GM18870 (cell line): ENCODE results near the gene TNXB.
"Not testable (repeated sequence)": the region's sequence is repeated elsewhere in the genome, so short reads cannot be mapped to it uniquely, and the experiment has no call there.

Experiments used
- ATAC-seq: cut with Tn5 transposase; IDR thresholded peaks from one replicate; pipeline ENCODE4 v1.9.1; 2021; ENCODE audit warnings: moderate library complexity; ENCODE audit not compliant: unreplicated experiment

TNXB gene

DNA sequence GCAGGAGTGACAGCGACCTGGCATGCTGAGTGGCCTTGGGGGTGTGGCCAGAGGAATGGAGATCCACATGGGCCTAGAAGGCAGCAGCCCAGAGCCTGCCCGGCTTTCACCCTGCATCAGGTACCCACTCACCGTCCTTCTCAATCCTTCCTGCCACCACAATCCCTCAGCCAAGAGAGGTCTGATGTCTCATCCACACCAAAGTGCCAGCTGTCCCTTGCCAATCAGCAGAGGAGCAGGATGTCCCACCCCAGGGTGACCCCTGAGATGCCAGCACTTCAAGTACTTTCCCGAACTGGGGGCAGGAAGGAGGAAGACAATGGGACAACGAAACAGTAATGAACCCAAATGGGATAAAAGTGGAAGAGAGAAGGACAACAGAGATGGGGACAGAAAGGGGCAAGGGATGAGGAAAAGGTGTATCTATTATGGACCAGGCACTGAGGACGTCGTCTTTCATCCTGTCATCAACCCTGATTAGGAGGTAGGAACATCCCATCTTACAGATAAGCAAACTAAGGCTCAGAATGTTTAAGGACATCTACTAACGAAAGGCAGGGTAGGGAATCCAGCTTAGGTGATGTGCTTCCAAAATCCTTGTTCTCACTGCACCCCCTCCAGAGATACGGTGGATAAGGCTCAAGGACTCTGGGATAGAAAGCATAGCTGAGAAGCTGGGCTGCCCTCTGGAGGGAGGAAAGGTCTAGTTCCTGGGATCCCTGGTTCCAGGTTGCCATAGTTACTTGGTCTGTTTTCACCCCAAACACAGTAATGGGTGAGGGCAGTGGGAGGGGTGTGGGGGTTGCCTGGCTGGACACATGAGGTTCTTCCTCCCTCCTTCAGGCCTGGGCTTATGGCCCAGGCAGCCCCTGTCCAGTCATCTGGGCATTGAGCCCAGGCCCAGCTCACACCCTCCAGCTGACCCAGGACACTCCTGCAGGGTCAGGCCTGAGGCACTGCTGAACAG, 4.5 kb upstream of the TNXB start:
- no peak for ATAC-seq

DNA sequence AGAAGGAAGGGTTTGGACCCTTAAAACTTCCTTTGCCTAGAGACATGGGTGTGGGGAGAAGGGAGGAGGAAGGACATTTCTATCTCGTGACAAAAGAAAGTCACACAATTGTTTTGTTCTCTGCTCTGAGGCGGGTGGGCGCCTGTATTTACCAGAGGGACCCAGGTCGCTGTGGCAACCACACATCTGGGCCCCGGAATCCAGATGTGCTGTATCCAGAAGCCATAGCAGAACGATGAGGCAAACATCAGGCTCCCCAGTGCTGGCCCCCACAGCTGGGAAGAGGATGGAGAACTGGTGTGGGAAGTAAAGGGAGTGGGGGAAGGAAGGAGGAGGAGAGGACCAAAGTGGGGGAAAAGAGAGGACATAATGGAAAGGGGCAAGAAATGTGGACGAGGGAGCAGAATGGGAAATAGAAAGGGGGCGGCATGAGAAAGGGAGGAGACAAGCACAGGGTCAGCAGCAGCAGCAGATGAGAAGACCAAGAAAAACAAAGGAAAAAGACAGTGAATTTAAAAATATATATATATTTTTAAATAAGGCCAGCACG, 3.4 kb upstream of the TNXB start:
- no peak for ATAC-seq

DNA sequence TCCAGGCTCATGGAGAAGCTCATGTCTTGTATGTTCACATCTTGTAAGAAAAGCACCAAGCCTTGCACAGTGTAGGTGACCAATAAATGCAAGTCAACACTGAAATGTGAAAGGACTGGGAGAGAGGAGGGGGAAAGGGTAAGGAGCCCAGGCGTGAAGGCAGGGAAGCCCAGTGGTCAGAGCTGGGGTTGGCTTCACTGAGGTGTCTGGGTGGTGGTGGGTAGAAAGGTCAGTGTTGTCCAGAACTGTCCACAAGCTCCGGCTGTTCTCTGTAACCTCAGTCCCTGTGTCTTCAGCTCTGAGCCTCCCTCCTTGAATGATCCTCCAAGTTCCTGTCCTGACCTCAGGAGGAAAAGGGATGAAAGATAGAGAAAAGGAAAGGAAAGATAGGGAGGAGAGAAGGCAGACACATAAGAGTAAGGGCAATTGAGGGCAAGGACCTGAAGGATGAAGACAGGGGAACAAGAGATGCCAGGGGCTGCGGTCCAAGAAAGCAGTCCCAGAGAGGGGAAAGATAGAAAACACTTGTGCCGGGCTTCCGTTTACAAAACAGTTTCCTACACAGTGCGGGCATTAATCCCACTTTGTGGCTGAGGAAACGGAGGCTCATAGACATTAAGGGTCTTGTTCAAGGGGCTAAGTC, 2.4 kb upstream of the TNXB start:
- ATAC-seq: no peak

DNA sequence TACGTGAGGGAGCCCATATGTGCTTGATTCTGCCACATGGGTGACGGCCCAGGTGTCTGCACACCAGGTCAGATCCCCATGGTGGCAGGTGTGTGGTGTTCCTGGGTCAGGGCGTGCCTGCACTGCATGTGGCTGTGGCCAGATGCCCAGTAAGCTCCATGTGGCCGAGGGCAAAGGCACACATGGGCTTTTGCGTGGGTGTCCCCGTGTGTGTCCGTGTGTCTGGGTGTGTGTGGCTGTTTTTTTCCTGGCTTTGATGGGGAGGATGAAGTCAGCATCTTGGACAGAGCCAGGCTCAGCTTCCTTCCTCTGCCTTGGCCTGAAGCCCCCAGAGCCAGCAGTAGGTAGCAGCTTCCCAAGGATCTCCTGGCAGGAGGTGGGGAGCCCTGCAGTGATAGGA, 1.5 kb upstream of the TNXB start:
- no peak for ATAC-seq

DNA sequence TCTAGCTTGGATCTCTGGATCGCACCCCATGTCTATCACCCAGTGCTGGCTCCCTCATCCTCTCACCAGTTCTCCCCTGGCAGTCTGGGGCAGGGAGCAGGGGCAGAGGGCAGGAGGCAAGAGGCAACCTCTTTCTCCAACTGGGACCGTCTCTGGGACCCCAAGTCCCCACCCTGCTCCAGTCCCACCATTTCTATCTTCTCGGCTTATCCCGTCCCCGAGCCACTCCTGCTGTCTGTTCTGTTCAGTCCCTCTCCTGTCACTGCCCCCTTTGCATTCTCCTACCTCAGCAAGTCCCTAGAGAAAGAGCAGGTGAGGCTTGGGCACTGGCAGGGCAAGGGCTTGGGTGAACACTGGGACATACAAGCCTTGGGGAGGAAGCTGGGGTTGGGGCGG, 625 bp upstream of the TNXB start:
- no peak for ATAC-seq

DNA sequence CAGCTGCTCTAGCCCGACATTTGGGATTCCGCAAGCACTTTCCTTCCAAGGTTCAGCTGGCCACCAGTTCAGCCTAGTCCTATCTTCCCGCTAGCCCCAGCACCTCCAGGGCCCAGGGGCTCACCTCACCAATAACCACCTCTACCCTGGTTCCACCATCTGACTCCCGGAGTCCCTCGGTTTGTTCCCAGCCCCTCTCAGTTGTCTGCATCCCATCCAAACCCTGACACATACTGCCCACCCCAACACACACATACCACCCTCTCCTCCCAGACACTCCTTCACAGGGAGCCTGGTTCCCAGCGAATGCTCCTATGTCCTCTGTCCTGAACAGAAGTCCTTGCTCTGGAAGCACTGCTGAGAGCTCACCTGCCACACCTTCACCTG, 418 bp downstream of the TNXB start:
- ATAC-seq: no peak

DNA sequence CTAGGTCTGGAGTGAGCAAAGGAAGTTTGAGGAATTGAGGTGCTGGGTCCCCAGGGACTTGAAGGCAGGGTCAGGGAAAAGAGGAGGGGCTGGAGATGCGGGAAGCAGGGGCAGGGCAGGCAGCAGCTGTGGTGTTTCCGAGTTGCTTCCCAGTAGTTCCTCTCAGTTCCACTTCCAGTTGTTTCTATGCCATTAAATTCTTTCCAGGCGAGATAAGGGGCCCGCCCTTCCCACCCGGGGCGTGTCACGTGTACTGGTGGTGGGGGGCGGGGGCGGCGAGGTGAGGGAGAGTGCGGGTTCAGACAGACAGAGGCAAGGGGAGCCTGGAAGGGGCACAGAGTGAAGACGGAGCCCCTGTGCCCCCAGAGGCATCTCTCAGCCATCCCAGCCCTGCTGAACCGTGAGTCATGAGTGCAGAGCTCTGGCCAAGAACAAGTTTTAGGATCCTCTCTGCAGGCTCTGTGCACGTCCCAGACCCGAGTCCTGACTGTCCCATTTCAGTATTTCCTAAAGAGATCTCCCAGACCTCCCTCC, 977 bp downstream of the TNXB start:
- no peak for ATAC-seq

DNA sequence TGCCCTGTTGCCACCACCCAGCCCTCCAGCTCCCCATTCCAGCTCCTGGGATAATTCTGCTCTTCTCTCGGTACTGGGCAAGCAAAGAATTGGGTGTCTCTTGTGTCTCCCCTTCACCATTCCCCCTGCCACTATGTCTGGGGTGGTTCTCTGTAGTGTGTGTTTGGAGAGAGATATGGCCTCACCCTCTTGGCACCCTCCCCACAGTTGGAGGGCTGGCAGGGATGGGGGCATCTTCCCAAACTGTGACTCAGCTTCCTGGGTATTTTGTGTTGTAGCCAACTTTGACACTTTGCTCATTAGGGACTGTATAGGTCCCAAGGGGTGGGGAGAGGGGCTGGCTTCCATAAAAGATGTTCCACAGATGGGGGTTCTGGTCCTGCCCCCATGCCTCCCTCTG, 1.7 kb downstream of the TNXB start:
- ATAC-seq: no peak

DNA sequence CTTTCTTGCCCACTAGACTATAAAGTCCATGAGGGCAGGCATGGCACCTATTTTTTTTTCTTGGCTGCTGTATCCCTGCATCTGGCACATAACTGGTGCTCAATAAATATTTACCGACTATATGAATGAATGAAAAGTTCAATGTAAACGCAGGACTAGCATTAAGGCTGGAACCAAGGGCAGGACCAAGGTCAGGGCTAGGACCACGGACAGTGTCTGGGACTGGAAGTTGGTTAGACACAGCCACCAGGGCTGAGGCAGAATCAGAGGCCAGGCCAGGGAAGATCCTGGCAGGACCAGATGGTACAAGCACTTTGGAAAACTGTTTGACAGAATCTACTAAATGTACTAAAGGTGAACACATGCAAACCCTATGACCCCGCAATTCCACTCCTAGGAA, 3.7 kb downstream of the TNXB start:
- no peak for ATAC-seq

DNA sequence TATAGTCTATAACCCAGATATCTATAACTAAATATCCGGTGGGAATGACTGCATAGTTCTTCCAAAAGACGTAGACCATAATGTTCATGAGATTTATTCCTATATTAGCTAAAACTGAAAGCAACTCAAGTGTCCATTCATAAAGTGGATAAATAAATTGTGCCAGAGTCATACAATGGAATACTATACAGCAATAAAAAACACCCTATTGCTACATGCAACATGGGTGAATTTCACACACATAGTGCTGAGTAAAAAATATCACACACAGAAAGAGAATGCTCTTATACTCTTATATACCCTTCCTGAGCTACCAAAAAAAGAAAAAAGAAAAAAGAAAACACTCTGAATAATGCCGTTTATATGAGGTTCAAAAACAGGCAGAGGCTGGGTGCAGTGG, 6.9 kb downstream of the TNXB start:
- no peak for ATAC-seq

DNA sequence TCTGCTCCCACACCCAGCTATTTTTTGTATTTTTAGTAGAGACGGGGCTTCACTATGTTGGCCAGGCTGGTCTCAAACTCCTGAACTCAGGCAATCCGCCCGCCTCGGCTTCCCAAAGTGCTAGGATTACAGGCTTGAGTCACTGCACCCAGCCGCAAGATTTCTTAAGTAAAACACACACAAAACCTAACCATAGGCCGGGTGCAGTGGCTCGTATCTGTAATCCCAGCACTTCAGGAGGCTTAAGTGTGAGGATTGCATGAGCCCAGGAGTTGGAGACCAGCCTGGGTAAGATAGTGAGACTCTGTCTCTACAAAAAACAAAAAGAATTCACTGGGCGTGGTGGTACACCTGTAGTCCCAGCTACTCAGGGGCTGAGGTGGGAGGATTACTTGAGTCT, 8.9 kb downstream of the TNXB start:
- not testable (repeated sequence) for ATAC-seq

DNA sequence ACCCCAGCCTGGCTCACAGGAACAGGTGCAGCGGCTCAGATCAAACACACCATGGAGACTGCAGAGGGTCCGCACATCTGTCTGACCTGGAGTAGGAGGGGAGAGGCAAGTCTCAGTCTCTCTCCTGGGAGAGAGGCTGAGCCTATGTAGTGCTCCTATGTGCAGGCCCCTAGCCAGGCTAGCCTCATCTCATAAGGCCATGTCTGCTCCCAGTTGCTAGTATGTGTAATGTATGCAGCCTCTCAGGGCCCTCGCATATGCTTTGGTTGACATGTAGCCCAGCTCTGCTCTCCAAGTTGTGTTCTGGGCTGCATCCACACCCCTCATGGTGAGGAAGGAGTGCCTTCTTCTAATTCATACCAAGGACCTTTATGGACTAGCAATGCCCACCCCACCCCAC, 11.8 kb downstream of the TNXB start:
- no peak for ATAC-seq

DNA sequence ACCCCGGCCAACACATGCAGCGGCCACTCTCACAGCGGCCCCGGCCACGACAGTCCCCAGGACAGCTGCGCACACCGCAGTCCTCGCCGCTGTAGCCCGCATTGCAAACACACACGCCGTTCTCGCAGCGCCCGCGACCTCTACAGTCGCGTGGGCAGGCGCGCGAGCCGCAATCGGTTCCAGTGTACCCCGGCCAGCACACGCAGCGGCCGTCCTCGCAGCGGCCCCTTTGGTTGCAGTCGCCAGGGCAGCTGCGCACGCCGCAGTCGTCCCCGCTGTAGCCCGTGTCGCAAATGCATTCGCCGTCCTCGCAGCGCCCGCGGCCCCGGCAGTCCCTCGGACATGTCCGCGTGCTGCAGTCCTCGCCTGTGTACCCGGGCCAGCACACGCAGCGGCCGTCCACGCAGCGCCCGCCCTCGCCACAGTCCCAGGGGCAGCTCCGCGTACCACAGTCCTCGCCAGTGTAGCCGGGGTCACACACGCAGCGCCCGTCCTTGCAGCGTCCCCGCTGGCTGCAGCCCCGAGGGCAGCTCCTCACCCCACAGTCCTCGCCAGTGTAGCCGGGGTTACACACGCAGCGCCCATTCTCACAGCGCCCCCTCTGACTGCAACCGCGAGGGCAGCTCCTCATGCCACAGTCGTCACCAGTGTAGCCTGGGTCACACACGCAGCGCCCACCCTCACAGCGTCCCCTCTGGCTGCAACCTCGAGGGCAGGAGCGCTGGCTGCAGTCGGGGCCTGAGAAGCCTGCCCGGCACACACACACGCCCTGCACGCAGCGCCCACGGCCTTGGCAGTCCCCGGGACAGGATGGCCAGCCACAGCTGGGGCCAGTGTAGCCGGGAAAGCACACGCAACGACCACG, 12.5 kb downstream of the TNXB start:
- no peak for ATAC-seq

DNA sequence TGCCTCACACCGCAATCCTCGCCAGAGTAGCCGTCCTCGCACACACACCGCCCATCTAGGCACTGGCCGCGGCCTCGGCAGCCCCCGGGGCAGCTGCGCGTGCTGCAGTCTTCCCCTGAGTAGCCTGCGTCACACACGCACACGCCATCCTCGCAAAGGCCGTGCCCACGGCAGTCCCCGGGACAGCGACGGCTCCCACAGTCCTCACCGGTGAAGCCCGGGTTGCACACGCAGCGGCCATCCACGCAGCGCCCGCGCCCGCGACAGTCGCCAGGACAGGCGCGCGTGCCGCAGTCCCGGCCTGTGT, 13.1 kb downstream of the TNXB start:
- ATAC-seq: no peak

DNA sequence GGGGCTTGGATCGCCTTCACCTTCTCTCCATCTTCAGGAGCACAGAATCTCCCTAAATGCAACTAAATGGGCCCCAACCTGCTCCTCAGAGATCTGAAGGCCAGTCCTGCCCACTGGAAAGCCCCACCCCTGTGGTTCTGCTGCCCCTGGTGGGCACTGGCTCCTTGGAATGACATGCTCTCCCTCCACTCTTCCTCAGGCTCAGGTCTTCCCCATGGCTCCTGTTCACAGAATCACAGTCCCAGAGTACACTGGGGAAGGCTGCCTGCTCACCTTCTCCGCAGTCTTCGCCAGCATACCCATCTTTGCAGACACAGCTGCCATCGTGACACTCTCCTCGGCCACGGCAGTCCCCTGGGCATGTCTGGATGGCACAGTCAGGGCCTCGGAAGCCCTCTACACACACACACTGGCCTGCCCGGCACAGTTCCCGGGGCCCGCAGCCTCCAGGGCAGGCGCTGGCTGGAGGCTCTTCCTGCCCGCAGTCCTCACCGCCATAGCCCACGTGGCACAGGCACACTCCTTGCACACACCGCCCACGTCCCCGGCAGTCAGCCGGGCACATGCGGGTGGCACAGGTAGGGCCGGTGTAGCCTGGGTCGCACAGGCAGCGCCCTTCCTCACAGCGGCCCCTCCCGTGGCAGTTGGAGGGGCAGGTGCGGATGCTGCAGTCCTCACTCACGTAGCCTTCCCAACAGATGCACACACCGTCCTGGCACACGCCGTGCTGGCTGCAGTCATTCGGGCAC, 13.6 kb downstream of the TNXB start:
- ATAC-seq: no peak

DNA sequence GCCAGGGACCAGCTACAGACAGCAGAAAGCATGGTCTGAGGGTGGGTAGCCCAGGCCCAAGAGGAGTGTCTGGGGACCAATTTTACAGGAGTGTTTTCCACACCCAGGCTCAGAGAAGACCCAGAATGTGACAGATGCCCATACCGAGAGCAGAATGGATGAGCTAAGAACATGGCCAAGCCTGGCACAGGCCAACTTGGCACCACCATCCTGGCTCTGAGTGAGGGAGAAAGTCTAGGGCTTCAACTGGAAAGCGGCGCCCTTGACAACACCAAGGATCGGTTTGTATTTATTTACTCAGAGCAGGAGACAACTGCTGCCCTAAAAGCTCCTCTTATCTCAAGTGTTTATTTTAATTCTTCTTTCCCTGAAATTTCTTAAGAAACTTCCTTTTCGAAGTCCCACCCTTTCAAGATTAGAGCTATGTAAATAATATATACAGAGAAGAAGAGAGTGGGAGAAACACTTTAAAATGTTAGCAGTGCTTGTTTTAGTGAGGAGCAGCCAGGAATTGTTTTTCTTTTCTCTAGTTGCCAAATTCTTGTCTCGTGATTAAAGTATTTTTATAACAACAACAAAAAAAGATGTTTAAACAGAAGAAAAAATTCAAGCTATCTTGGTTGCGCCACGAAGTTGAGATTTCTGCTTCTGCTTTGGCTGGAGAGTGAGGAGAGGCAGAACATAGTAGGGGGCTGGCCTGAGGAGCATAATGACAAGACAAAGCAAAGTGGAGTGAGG, 16.2 kb downstream of the TNXB start:
- ATAC-seq: no peak

DNA sequence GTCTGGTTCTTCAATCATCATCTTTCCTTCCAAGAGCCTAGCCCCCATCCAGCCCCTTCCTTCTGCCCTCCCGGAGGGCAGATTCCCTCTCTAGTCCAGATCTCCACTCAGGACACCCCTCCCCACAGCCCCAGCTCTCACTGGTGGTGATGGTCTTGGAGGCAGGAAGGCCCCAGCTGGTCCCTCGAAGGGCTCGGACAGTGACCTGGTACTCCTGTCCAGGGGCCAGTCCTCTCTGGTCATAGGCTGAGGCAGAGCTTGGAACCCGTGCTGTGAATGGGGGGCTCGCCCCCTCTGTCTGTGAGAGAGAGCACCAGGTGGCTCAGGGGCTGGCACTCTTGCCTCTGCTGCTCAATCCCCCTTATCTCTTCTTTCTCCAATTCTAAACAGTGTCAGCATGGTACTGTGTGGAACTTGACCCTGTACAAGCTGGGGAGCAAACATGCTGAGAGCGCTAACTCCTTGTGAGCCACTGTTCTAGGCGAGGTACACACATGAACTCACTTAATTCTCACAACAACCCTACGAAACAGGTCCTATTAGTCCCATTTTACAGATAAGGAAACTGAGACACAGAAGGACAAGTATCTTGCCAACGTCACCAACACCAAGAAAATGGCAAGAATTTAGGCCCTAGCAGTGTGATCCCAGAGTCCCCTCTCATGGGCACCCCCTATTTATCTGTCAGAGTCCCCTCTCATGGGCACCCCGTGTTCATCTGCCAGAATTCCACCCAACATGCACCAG, 19.9 kb downstream of the TNXB start:
- no peak for ATAC-seq

DNA sequence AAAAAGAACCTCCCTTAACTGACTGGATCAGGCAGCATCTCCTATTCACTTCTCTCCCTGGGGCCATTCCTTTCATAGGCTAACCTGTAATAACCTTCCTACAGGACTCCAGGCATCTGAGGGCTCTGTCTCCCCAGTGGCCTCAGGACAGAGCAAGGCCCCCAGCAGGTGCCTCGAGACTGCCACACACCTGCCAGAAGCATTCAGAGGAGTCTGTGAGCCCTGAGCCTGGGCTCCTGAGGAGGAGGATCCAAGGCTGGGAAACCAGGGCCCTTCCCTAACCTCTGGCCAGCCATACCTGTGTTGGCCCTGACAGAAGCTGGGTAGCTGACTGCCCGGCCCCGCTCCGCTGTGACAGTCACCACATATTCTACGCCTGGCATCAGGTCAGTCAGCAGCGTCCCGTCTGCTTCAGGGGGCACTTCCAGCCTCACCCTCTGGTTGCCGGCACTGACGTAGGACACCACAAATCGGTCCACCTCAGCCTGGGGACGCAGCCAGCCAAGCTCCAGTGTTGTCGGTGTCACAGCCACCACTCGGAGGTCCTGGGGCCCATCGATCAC, 20.6 kb downstream of the TNXB start:
- no peak for ATAC-seq
